ENCODE results near the gene DLEC1. TPM values are rescaled to one million over a fixed set of nuclear protein-coding genes. Genes with fewer than 3 reads are reported as not detected.

DLEC1 gene
- polyA plus RNA-seq, 1 donor from 2014 or later, result 0.25 TPM

- no peak overlapping the region for H2AFZ ChIP-seq (ENCODE audit: low read depth, low read length)
Observed at GRCh38 chr3:38022896-38023709, 15.9 kb upstream of the DLEC1 start.

GRCh38 chr3:38026856-38027255, 12.2 kb upstream of the DLEC1 start:
- no peak overlapping the region for H3K4me2 ChIP-seq (ENCODE audit: low read length)
- H3K27me3 ChIP-seq (ENCODE audit: insufficient read depth, low read depth, low read length), result peaks cover 24% of the 10 kb centered on the region
- H2AFZ ChIP-seq (ENCODE audit: low read depth, low read length), result no peak overlapping the region
- no peaks in the 10 kb centered on the region for H4K20me1 ChIP-seq (ENCODE audit: insufficient read depth)
- no peaks in the 10 kb centered on the region for H3K9me3 ChIP-seq (ENCODE audit: low read length)
- no peak for TF ChIP-seq CTCF (IDR thresholded peaks at IDR 0.05; ENCODE audit: poor library complexity, severe bottlenecking)
- TF ChIP-seq POLR2AphosphoS5 (IDR thresholded peaks at IDR 0.05), result no peak
- TF ChIP-seq RAD21 (conservative IDR thresholded peaks at IDR 0.05), result no peak
- TF ChIP-seq TAF1 (IDR thresholded peaks at IDR 0.05; ENCODE audit: low read depth), result no peak
- no peak for TF ChIP-seq MXI1 (conservative IDR thresholded peaks at IDR 0.05; ENCODE audit: poor library complexity, severe bottlenecking)
- H3K4me3 ChIP-seq (ENCODE audit: low read length), result no peak overlapping the region
- no peaks in the 10 kb centered on the region for H3K36me3 ChIP-seq (ENCODE audit: insufficient read depth, low read length)
- H3F3A ChIP-seq (ENCODE audit: insufficient read depth, low read length, poor library complexity, severe bottlenecking), result no peaks in the 10 kb centered on the region
- no peaks in the 10 kb centered on the region for H3K79me2 ChIP-seq (replicated peaks; ENCODE audit: insufficient read depth, low read length)
- no peak overlapping the region for H3K27ac ChIP-seq (ENCODE audit: low read length)
- no peak overlapping the region for H3K9ac ChIP-seq (ENCODE audit: low read length)
- H3K9me2 ChIP-seq (ENCODE audit: insufficient read depth, low read length), result no peaks in the 10 kb centered on the region

More at GRCh38 chr3:38022896-38023709, 15.9 kb upstream of the DLEC1 start:
- Histone ChIP-seq H3K9ac (ENCODE audit: low read length) (no peak overlapping the region), H3F3A (ENCODE audit: insufficient read depth, low read length, poor library complexity, severe bottlenecking) (no peaks in the 10 kb centered on the region), H3K79me2 (replicated peaks; ENCODE audit: insufficient read depth, low read length) (no peaks in the 10 kb centered on the region), H4K20me1 (ENCODE audit: insufficient read depth) (no peaks in the 10 kb centered on the region), H3K9me3 (ENCODE audit: low read length) (no peaks in the 10 kb centered on the region), H3K4me3 (ENCODE audit: low read length) (no peak overlapping the region), H3K4me2 (ENCODE audit: low read length) (no peak overlapping the region), H3K27me3 (ENCODE audit: insufficient read depth, low read depth, low read length) (no peaks in the 10 kb centered on the region), H3K27ac (ENCODE audit: low read length) (no peak overlapping the region), H3K36me3 (ENCODE audit: insufficient read depth, low read length) (no peaks in the 10 kb centered on the region), H3K9me2 (ENCODE audit: insufficient read depth, low read length) (no peaks in the 10 kb centered on the region)
- TF ChIP-seq EP300 (conservative IDR thresholded peaks at IDR 0.05; ENCODE audit: poor library complexity, severe bottlenecking) (no peak), MXI1 (conservative IDR thresholded peaks at IDR 0.05; ENCODE audit: poor library complexity, severe bottlenecking) (no peak), EZH2 (IDR thresholded peaks at IDR 0.05; ENCODE audit: borderline replicate concordance, insufficient read depth, low read length, poor library complexity, severe bottlenecking) (no peak), TAF1 (IDR thresholded peaks at IDR 0.05; ENCODE audit: low read depth) (no peak), SMC3 (conservative IDR thresholded peaks at IDR 0.05; ENCODE audit: poor library complexity) (no peak), POLR2AphosphoS5 (IDR thresholded peaks at IDR 0.05) (no peak), CTCF (IDR thresholded peaks at IDR 0.05; ENCODE audit: poor library complexity, severe bottlenecking) (no peak), REST (IDR thresholded peaks at IDR 0.05; ENCODE audit: borderline replicate concordance) (no peak), RAD21 (conservative IDR thresholded peaks at IDR 0.05) (no peak)
